Measurements from ENCODE around the gene ADAM12. TPM values are rescaled to one million over a fixed set of nuclear protein-coding genes. Genes with fewer than 3 reads are reported as not detected.

ADAM12 gene
- total RNA-seq, 1 experiment from 2014 or later = not detected

DNA sequence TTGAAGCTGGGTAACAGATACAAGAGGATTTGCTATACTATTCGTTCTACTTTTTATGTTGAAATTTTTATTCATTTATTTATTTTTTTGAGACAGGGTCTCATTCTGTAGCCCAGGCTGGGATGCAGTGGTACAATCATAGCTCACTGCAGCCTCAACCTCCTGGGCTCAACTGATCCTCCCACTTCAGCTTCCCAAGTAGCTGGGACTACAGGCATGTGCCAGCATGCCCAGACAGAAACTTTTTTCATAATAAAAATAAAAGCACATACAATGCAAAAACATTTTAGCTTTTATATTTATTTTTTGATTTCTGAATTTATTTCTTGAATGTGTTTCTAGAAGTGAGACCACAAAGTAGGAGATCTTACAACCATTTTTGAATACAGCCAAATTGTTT is 420.7 kb downstream of the ADAM12 start:
- Mint-ChIP-seq H3K27ac (ENCODE audit: unreplicated experiment) (no peak overlapping the region), H3K4me1 (ENCODE audit: low read depth, unreplicated experiment) (no peaks in the 10 kb centered on the region), H3K36me3 (ENCODE audit: insufficient read depth, unreplicated experiment) (no peaks in the 10 kb centered on the region), H3K27me3 (ENCODE audit: unreplicated experiment) (no peaks in the 10 kb centered on the region), H3K9me3 (ENCODE audit: low read depth, unreplicated experiment) (no peaks in the 10 kb centered on the region), H3K4me3 (ENCODE audit: low read depth, unreplicated experiment) (no peak overlapping the region)
- TF ChIP-seq, protein P1, sequence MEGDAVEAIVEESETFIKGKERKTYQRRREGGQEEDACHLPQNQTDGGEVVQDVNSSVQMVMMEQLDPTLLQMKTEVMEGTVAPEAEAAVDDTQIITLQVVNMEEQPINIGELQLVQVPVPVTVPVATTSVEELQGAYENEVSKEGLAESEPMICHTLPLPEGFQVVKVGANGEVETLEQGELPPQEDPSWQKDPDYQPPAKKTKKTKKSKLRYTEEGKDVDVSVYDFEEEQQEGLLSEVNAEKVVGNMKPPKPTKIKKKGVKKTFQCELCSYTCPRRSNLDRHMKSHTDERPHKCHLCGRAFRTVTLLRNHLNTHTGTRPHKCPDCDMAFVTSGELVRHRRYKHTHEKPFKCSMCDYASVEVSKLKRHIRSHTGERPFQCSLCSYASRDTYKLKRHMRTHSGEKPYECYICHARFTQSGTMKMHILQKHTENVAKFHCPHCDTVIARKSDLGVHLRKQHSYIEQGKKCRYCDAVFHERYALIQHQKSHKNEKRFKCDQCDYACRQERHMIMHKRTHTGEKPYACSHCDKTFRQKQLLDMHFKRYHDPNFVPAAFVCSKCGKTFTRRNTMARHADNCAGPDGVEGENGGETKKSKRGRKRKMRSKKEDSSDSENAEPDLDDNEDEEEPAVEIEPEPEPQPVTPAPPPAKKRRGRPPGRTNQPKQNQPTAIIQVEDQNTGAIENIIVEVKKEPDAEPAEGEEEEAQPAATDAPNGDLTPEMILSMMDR (IDR thresholded peaks at IDR 0.05; ENCODE audit: unreplicated experiment) = no peak
- no peak for DNase-seq
- intact Hi-C loops (cut with micrococcal nuclease; ENCODE audit: unreplicated experiment) = no loop called here
- BruUV-seq (replicated peaks) = no TSS peak
- CTCF ChIA-PET = no interaction called here

DNA sequence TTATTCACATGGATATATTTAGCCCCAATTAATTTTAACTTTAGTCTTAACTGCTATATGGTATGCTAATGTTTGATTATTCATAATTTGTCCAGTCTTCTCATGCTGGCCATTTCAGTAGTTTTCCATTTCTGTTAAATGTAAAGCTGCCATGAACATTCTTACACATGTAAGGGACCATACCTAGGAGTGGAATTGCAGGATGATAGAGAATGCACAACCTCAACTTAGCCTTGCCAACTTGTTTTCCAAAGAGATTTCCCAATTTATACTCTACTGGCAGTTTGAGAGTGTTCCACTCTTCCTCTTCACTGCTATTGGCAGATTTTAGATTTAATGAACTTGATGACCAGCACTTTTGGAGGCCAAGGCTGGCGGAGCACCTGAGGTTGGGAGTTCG is 423.7 kb downstream of the ADAM12 start:
- CTCF ChIA-PET = interaction anchor here (0.7 kb wide), 1 partner anchor 781 kb away, joined by 4 read pairs; no protein-coding TSS in a partner anchor
- no TSS peak for BruUV-seq (replicated peaks)
- TF ChIP-seq, protein P1 (IDR thresholded peaks at IDR 0.05; ENCODE audit: unreplicated experiment) = no peak
- Mint-ChIP-seq H3K4me1 (ENCODE audit: low read depth, unreplicated experiment) (no peaks in the 10 kb centered on the region), H3K36me3 (ENCODE audit: insufficient read depth, unreplicated experiment) (no peaks in the 10 kb centered on the region), H3K9me3 (ENCODE audit: low read depth, unreplicated experiment) (no peaks in the 10 kb centered on the region), H3K4me3 (ENCODE audit: low read depth, unreplicated experiment) (no peak overlapping the region), H3K27me3 (ENCODE audit: unreplicated experiment) (no peaks in the 10 kb centered on the region), H3K27ac (ENCODE audit: unreplicated experiment) (no peak overlapping the region)
- no peak for DNase-seq
- intact Hi-C loops (cut with micrococcal nuclease; ENCODE audit: unreplicated experiment) = no loop called here

Measured in Calu3 (cell line).